ENCODE measurements around the gene NOC4L. TPM values are rescaled to one million over a fixed set of nuclear protein-coding genes. Genes with fewer than 3 reads are reported as not detected.
A peak's percentile ranks its signal among the peaks of the same experiment; 100 is the strongest.

NOC4L gene
- total RNA-seq, 2 donors from 2014 or later: 20.7 to 21.6 TPM

- H3K27me3 Mint-ChIP-seq: no peaks in the 10 kb centered on the region
- no peak overlapping the region for H3K4me3 Mint-ChIP-seq
- ATAC-seq (no peak), DNase-seq (peak in 2 of 3 donors; percentile 3 to 8)
- no peak overlapping the region for H3K27ac Mint-ChIP-seq
- H3K9me3 ChIP-seq (ENCODE audit: control insufficient read depth, low read length, poor library complexity, severe bottlenecking): no peaks in the 10 kb centered on the region
- H3K4me1 Mint-ChIP-seq: no peaks in the 10 kb centered on the region
- H3K36me3 Mint-ChIP-seq (ENCODE audit: low read depth): no peaks in the 10 kb centered on the region
These were observed 7.6 kb downstream of the NOC4L start for GRCh38 chr12:132151766-132152410.

GRCh38 chr12:132152411-132152821, 8.2 kb downstream of the NOC4L start:
- ATAC-seq (no peak), DNase-seq (peak in 1 of 3 donors; percentile 3)
- no peaks in the 10 kb centered on the region for H3K9me3 ChIP-seq (ENCODE audit: control insufficient read depth, low read length, poor library complexity, severe bottlenecking)
- no peaks in the 10 kb centered on the region for H3K36me3 Mint-ChIP-seq (ENCODE audit: low read depth)
- H3K4me3 Mint-ChIP-seq: no peak overlapping the region
- H3K27me3 Mint-ChIP-seq: no peaks in the 10 kb centered on the region
- H3K4me1 Mint-ChIP-seq: no peaks in the 10 kb centered on the region
- H3K27ac Mint-ChIP-seq: no peak overlapping the region

- no peaks in the 10 kb centered on the region for H3K9me3 ChIP-seq (ENCODE audit: control insufficient read depth, low read length, poor library complexity, severe bottlenecking)
- no peaks in the 10 kb centered on the region for H3K4me1 Mint-ChIP-seq
- no peak overlapping the region for H3K4me3 Mint-ChIP-seq
- no peaks in the 10 kb centered on the region for H3K27me3 Mint-ChIP-seq
- DNase-seq (peak in 2 of 3 donors; percentile 3 to 10), ATAC-seq (no peak)
- H3K27ac Mint-ChIP-seq: no peak overlapping the region
- H3K36me3 Mint-ChIP-seq (ENCODE audit: low read depth): no peaks in the 10 kb centered on the region
These were observed 8.7 kb downstream of the NOC4L start for GRCh38 chr12:132152953-132153352.

- H3K27me3 Mint-ChIP-seq: no peaks in the 10 kb centered on the region
- DNase-seq (peak; percentile 56 to 68 (median 58)), ATAC-seq (peak; percentile 93)
- no peak overlapping the region for H3K4me3 Mint-ChIP-seq
- H3K36me3 Mint-ChIP-seq (ENCODE audit: low read depth): no peaks in the 10 kb centered on the region
- H3K27ac Mint-ChIP-seq: no peak overlapping the region
- no peaks in the 10 kb centered on the region for H3K4me1 Mint-ChIP-seq
- H3K9me3 ChIP-seq (ENCODE audit: control insufficient read depth, low read length, poor library complexity, severe bottlenecking): no peaks in the 10 kb centered on the region
These were observed 9.5 kb downstream of the NOC4L start for GRCh38 chr12:132153501-132154340.

- ATAC-seq (peak; percentile 11), DNase-seq (peak in 1 of 3 donors; percentile 4)
- Mint-ChIP-seq H3K4me3 (peak overlapping the region; percentile 7), H3K4me1 (no peaks in the 10 kb centered on the region), H3K27me3 (no peaks in the 10 kb centered on the region), H3K36me3 (ENCODE audit: low read depth) (no peaks in the 10 kb centered on the region), H3K27ac (no peak overlapping the region)
- no peaks in the 10 kb centered on the region for H3K9me3 ChIP-seq (ENCODE audit: control insufficient read depth, low read length, poor library complexity, severe bottlenecking)
These were observed 10.1 kb downstream of the NOC4L start for GRCh38 chr12:132154341-132154761.

- ATAC-seq: no peak
- Mint-ChIP-seq H3K4me3 (peak overlapping the region; percentile 41), H3K4me1 (peaks cover 3% of the 10 kb centered on the region), H3K27ac (no peak overlapping the region), H3K27me3 (no peaks in the 10 kb centered on the region), H3K36me3 (ENCODE audit: low read depth) (no peaks in the 10 kb centered on the region)
- H3K9me3 ChIP-seq (ENCODE audit: control insufficient read depth, low read length, poor library complexity, severe bottlenecking): no peaks in the 10 kb centered on the region
- peak in 1 of 3 donors; percentile 10 for DNase-seq
These were observed 10.9 kb downstream of the NOC4L start for GRCh38 chr12:132154941-132155770.

- Mint-ChIP-seq H3K27me3 (no peaks in the 10 kb centered on the region), H3K4me3 (no peak overlapping the region), H3K36me3 (ENCODE audit: low read depth) (no peaks in the 10 kb centered on the region), H3K4me1 (peaks cover 3% of the 10 kb centered on the region), H3K27ac (no peak overlapping the region)
- H3K9me3 ChIP-seq (ENCODE audit: control insufficient read depth, low read length, poor library complexity, severe bottlenecking): no peaks in the 10 kb centered on the region
- ATAC-seq (no peak), DNase-seq (no peak)
These were observed 11.7 kb downstream of the NOC4L start for GRCh38 chr12:132155771-132156572.

GRCh38 chr12:132156573-132157325, 12.5 kb downstream of the NOC4L start:
- Mint-ChIP-seq H3K4me1 (peaks cover 3% of the 10 kb centered on the region), H3K36me3 (ENCODE audit: low read depth) (no peaks in the 10 kb centered on the region), H3K4me3 (no peak overlapping the region), H3K27me3 (no peaks in the 10 kb centered on the region), H3K27ac (no peak overlapping the region)
- no peak for DNase-seq
- no peak for ATAC-seq
- no peaks in the 10 kb centered on the region for H3K9me3 ChIP-seq (ENCODE audit: control insufficient read depth, low read length, poor library complexity, severe bottlenecking)

GRCh38 chr12:132157733-132158409, 13.6 kb downstream of the NOC4L start:
- Mint-ChIP-seq H3K36me3 (ENCODE audit: low read depth) (no peaks in the 10 kb centered on the region), H3K4me1 (peaks cover 7% of the 10 kb centered on the region), H3K27me3 (no peaks in the 10 kb centered on the region), H3K4me3 (no peak overlapping the region), H3K27ac (no peak overlapping the region)
- no peak for DNase-seq
- no peak for ATAC-seq
- no peaks in the 10 kb centered on the region for H3K9me3 ChIP-seq (ENCODE audit: control insufficient read depth, low read length, poor library complexity, severe bottlenecking)

- peaks cover 11% of the 10 kb centered on the region for H3K4me1 Mint-ChIP-seq
- no peaks in the 10 kb centered on the region for H3K27me3 Mint-ChIP-seq
- H3K9me3 ChIP-seq (ENCODE audit: control insufficient read depth, low read length, poor library complexity, severe bottlenecking): no peaks in the 10 kb centered on the region
- DNase-seq (peak in 2 of 3 donors; percentile 3 to 6), ATAC-seq (no peak)
- H3K36me3 Mint-ChIP-seq (ENCODE audit: low read depth): no peaks in the 10 kb centered on the region
- no peak overlapping the region for H3K4me3 Mint-ChIP-seq
- no peak overlapping the region for H3K27ac Mint-ChIP-seq
These were observed 14.7 kb downstream of the NOC4L start for GRCh38 chr12:132158677-132159554.

- no peaks in the 10 kb centered on the region for H3K9me3 ChIP-seq (ENCODE audit: control insufficient read depth, low read length, poor library complexity, severe bottlenecking)
- H3K4me1 Mint-ChIP-seq: peaks cover 17% of the 10 kb centered on the region
- no peak overlapping the region for H3K27ac Mint-ChIP-seq
- ATAC-seq (no peak), DNase-seq (peak in 1 of 3 donors; percentile 1)
- no peaks in the 10 kb centered on the region for H3K36me3 Mint-ChIP-seq (ENCODE audit: low read depth)
- H3K27me3 Mint-ChIP-seq: no peaks in the 10 kb centered on the region
- H3K4me3 Mint-ChIP-seq: no peak overlapping the region
These were observed 15.3 kb downstream of the NOC4L start for GRCh38 chr12:132159555-132160003.

Measured in T-helper 17 cell (primary cell).